Stimulated activated CD8-positive, alpha-beta memory T cell treated with anti-CD3 and anti-CD28 coated beads, Interleukin-7, amount 100 ng/mL, for 4 hours (primary cell): Measurements from ENCODE around the gene NFIA.
"Not testable (repeated sequence)": the region's sequence is repeated elsewhere in the genome, so short reads cannot be mapped to it uniquely, and the experiment has no call there.

Experiments used
- DNase-seq, 2 donors: peaks; one replicate each; pipeline ENCODE4 v3.0.0-alpha.2; 2020; ENCODE audit warnings: low read depth in 2 of 2

The NFIA gene

GRCh38 chr1:61102041-61102440 lies 19.7 kb downstream of the NFIA start:
- no peak for DNase-seq

- no peak for DNase-seq
These were observed 20.3 kb downstream of the NFIA start for GRCh38 chr1:61102621-61103020.

GRCh38 chr1:61104220-61104671 lies 21.9 kb downstream of the NFIA start:
- DNase-seq: no peak

- no peak for DNase-seq
These were observed 25.3 kb downstream of the NFIA start for GRCh38 chr1:61107638-61108037.

GRCh38 chr1:61109158-61109557 lies 26.8 kb downstream of the NFIA start:
- no peak for DNase-seq

- no peak for DNase-seq
These were observed 27.5 kb downstream of the NFIA start for GRCh38 chr1:61109910-61110309.

GRCh38 chr1:61110554-61110953 lies 28.2 kb downstream of the NFIA start:
- DNase-seq: no peak

GRCh38 chr1:61111084-61112004 lies 29.0 kb downstream of the NFIA start:
- no peak for DNase-seq

GRCh38 chr1:61114178-61114870 lies 32.0 kb downstream of the NFIA start:
- DNase-seq: no peak

GRCh38 chr1:61115436-61115835 lies 33.1 kb downstream of the NFIA start:
- DNase-seq: no peak

GRCh38 chr1:61116421-61116820 lies 34.1 kb downstream of the NFIA start:
- no peak for DNase-seq

- no peak for DNase-seq
These were observed 34.9 kb downstream of the NFIA start for GRCh38 chr1:61117283-61117682.

GRCh38 chr1:61119085-61119484 lies 36.7 kb downstream of the NFIA start:
- DNase-seq: no peak

GRCh38 chr1:61120246-61120840 lies 38.0 kb downstream of the NFIA start:
- DNase-seq: no peak

- DNase-seq: no peak
These were observed 38.6 kb downstream of the NFIA start for GRCh38 chr1:61120998-61121397.

GRCh38 chr1:61121631-61122030 lies 39.3 kb downstream of the NFIA start:
- DNase-seq: no peak

- no peak for DNase-seq
These were observed 40.0 kb downstream of the NFIA start for GRCh38 chr1:61122389-61122788.

GRCh38 chr1:61123326-61123725 lies 41.0 kb downstream of the NFIA start:
- no peak for DNase-seq

- DNase-seq: no peak
These were observed 41.7 kb downstream of the NFIA start for GRCh38 chr1:61124078-61124477.

- DNase-seq: no peak
These were observed 42.3 kb downstream of the NFIA start for GRCh38 chr1:61124696-61125095.

GRCh38 chr1:61125263-61125662 lies 42.9 kb downstream of the NFIA start:
- no peak for DNase-seq

GRCh38 chr1:61125895-61126294 lies 43.5 kb downstream of the NFIA start:
- DNase-seq: no peak

- DNase-seq: not testable (repeated sequence)
These were observed 44.5 kb downstream of the NFIA start for GRCh38 chr1:61126843-61127242.
